ENCODE results near the gene TPCN2.

- TF ChIP-seq EZH2phosphoT487 (conservative IDR thresholded peaks at IDR 0.05; ENCODE audit: low read length), result no peak
- no peak for TF ChIP-seq CTCF (IDR thresholded peaks at IDR 0.05; ENCODE audit: insufficient read depth, low read length, poor library complexity, severe bottlenecking)
Observed at GRCh38 chr11:69161117-69161407, 112.3 kb downstream of the TPCN2 start.

Data from SU-DHL-6 (cell line).